GM12878 (cell line): ENCODE data around the gene PDLIM5. TPM values are rescaled to one million over a fixed set of nuclear protein-coding genes. Genes with fewer than 3 reads are reported as not detected.

Experiments used
- ATAC-seq: fragments of 200-7000 bp; cut with Tn5 transposase; 3 replicates; pipeline ENCODE4 v1.9.1; 2020; ENCODE audit warnings: mild to moderate bottlenecking, moderate library complexity
- BruUV-seq: library from RNA; stranded (reverse); fragments of 400-500 nt; replicated peaks from 2 replicates; lab custom pipeline; 2021; lab: Mats Ljungman, UMichigan
- CTCF ChIA-PET: fragments of 300-600 bp; sonication (Branson Sonifier 250); formaldehyde crosslinking; extraction: SDS; loops from one replicate; lab custom pipeline; 2021; ENCODE audit warnings: inconsistent platforms; lab: Yijun Ruan, JAX
- POLR2A ChIA-PET: fragments of 350-600 bp; formaldehyde crosslinking; extraction: SDS; loops from one replicate; lab custom pipeline; 2021; ENCODE audit warnings: inconsistent platforms; lab: Charles Lee
- RAD21 ChIA-PET: fragments of 300-600 bp; sonication (Branson Sonifier 250); formaldehyde crosslinking; loops from one replicate; lab custom pipeline; 2023; ENCODE audit warnings: antibody characterized with exemption; ENCODE audit not compliant: unreplicated experiment; lab: Charles Lee
- SMC1A ChIA-PET: fragments of 300-600 bp; sonication (Branson Sonifier 250); formaldehyde crosslinking; loops from one replicate; lab custom pipeline; 2023; ENCODE audit not compliant: unreplicated experiment, uncharacterized antibody; lab: Charles Lee
- DNase-seq: peaks from one replicate; pipeline ENCODE4 v3.0.0-alpha.2; 2011; ENCODE audit warnings: low read depth, low spot score
- FAIRE-seq: peaks from 3 replicates; lab custom pipeline; 2011; peaks lifted over from hg19 to GRCh38; lab: Jason Lieb, UNC
- H2AFZ ChIP-seq: 2 replicates; pipeline ENCODE4 v1.6.0; 2011; ENCODE audit warnings: low read depth, low read length, control low read depth; ENCODE audit not compliant: control insufficient read depth
- H3K27ac ChIP-seq: 2 replicates; pipeline ENCODE4 v1.5.1; 2011; ENCODE audit warnings: control low read depth; ENCODE audit not compliant: control insufficient read depth, insufficient read depth
- H3K27me3 ChIP-seq, 2 experiments: replicated peaks in 1 of 2; 2 replicates each; pipeline versions ENCODE4 v1.6.0 to v1.6.1; 2011; ENCODE audit warnings: low read length in 1 of 2; ENCODE audit not compliant: control insufficient read depth in 2 of 2, insufficient read depth in 2 of 2
- H3K36me3 ChIP-seq, 2 experiments: 2 replicates each; pipeline ENCODE4 v1.5.1; 2011; ENCODE audit warnings: low read length in 1 of 2; ENCODE audit not compliant: control insufficient read depth in 2 of 2, insufficient read depth in 2 of 2
- H3K4me1 ChIP-seq: 2 replicates; pipeline ENCODE4 v1.6.1; 2011; ENCODE audit warnings: mild to moderate bottlenecking, low read length, moderate library complexity, mixed read lengths; ENCODE audit not compliant: control insufficient read depth, insufficient read depth
- H3K4me2 ChIP-seq: 2 replicates; pipeline ENCODE4 v1.6.0; 2011; ENCODE audit warnings: control low read depth; ENCODE audit not compliant: control insufficient read depth, insufficient read depth
- H3K4me3 ChIP-seq: fragments of 200-600 bp; sonication (generic); 2 replicates; pipeline ENCODE4 v1.5.1; 2016
- H3K79me2 ChIP-seq: 2 replicates; pipeline ENCODE4 v1.6.0; 2011; ENCODE audit warnings: low read length; ENCODE audit not compliant: control insufficient read depth, insufficient read depth
- H3K9ac ChIP-seq: 2 replicates; pipeline ENCODE4 v1.8.0; 2011; ENCODE audit warnings: low read length, control low read depth, mixed read lengths; ENCODE audit not compliant: control insufficient read depth, insufficient read depth
- H3K9me3 ChIP-seq: replicated peaks from 3 replicates; pipeline ENCODE4 v1.5.1; 2011; ENCODE audit warnings: mild to moderate bottlenecking, low read length; ENCODE audit not compliant: control insufficient read depth, insufficient read depth
- H4K20me1 ChIP-seq: 2 replicates; pipeline ENCODE4 v1.6.0; 2011; ENCODE audit not compliant: control insufficient read depth, insufficient read depth
- ATF7 ChIP-seq: fragments of 450-650 bp; IDR thresholded peaks from 2 replicates; pipeline ENCODE4 v1.6.1; 2016; ENCODE audit warnings: low read depth, mild to moderate bottlenecking
- BCLAF1 ChIP-seq: fragments of 450-650 bp; IDR thresholded peaks from 2 replicates; pipeline ENCODE4 v1.6.1; 2017; ENCODE audit warnings: antibody characterized with exemption, mild to moderate bottlenecking, moderate library complexity
- CBX3 ChIP-seq: fragments of 200-600 bp; sonication (generic); IDR thresholded peaks from 2 replicates; pipeline ENCODE4 v1.6.1; 2016; ENCODE audit warnings: low read depth, borderline replicate concordance
- CHD4 ChIP-seq: fragments of 200-600 bp; sonication (generic); IDR thresholded peaks from 2 replicates; pipeline ENCODE4 v1.6.1; 2016; ENCODE audit warnings: mild to moderate bottlenecking
- EZH2 ChIP-seq: IDR thresholded peaks from 2 replicates; pipeline ENCODE4 v1.6.1; 2012; ENCODE audit warnings: low read depth, mild to moderate bottlenecking, control low read depth, inconsistent platforms, low read length, borderline replicate concordance; ENCODE audit not compliant: control insufficient read depth
- FOXK2 ChIP-seq: fragments of 450-650 bp; IDR thresholded peaks from 2 replicates; pipeline ENCODE4 v1.6.1; 2017; ENCODE audit warnings: mild to moderate bottlenecking, moderate library complexity
- HSF1 ChIP-seq: fragments of 150-350 bp; IDR thresholded peaks from 2 replicates; pipeline ENCODE4 v1.6.1; 2014; ENCODE audit warnings: mild to moderate bottlenecking, low read depth, low read length
- IRF5 ChIP-seq: fragments of 450-650 bp; IDR thresholded peaks from 2 replicates; pipeline ENCODE4 v1.6.1; 2017; ENCODE audit warnings: borderline replicate concordance
- MTA3 ChIP-seq: IDR thresholded peaks from 2 replicates; pipeline ENCODE4 v1.6.1; 2012; ENCODE audit warnings: low read length, inconsistent platforms, borderline replicate concordance
- PAX5 ChIP-seq: IDR thresholded peaks from 2 replicates; pipeline ENCODE4 v1.6.1; 2011; ENCODE audit warnings: low read depth, low read length, borderline replicate concordance
- RCOR1 ChIP-seq: conservative IDR thresholded peaks from 2 replicates; pipeline ENCODE4 v1.6.1; 2012; ENCODE audit warnings: low read depth, low read length, improper control_type of control experiment
- SUZ12 ChIP-seq: fragments of 200-600 bp; sonication (generic); IDR thresholded peaks from one replicate; pipeline ENCODE4 v1.6.1; 2018; ENCODE audit warnings: antibody characterized with exemption, mild to moderate bottlenecking; ENCODE audit not compliant: unreplicated experiment
- ZBED1 ChIP-seq: IDR thresholded peaks from 2 replicates; pipeline ENCODE4 v1.6.1; 2016; ENCODE audit warnings: borderline replicate concordance
- in situ Hi-C: fragments of 300-500 bp; cut with MboI; formaldehyde crosslinking; loops from 9 replicates; pipeline ENCODE4 v1.14.3; 2018; ENCODE audit warnings: mixed read lengths
- intact Hi-C: fragments of 100-400 bp; cut with micrococcal nuclease; formaldehyde crosslinking; loops from one replicate; pipeline ENCODE4 v1.14.2; 2022; ENCODE audit not compliant: unreplicated experiment
- polyA plus RNA-seq, 11 experiments: library from polyadenylated mRNA; depleted of rRNA in 4 of 11; unstranded in 6 of 11; stranded (reverse) in 5 of 11; fragments of >200 nt; fragmentation: Nextera tagmentation in 4 of 11; fragmentation: Illumina TruSeq in 1 of 11; extraction: Ambion mirVana in 4 of 11; extraction: Trizol in 1 of 11; gene quantifications; 1 replicate in 1 of 11; 2 replicates in 10 of 11; pipeline versions ENCODE4 v1.2.1 to v1.2.3, GENCODE V29; 2011 to 2016; ENCODE audit warnings: inconsistent platforms in 2 of 11, missing spikeins in 2 of 11, low read depth in 1 of 11
- total RNA-seq, 4 experiments: library from RNA; depleted of rRNA in 3 of 4; stranded (reverse); fragments of >200 nt in 3 of 4; fragmentation: Illumina TruSeq in 1 of 4; extraction: Trizol in 1 of 4; gene quantifications; 2 replicates each; pipeline versions ENCODE4 v1.2.1 to v1.2.3, GENCODE V29; 2013 to 2021

PDLIM5 gene
- total and polyA plus RNA-seq, 10 of the 15 experiments (the other 5 are each of a cell fraction or from before 2014, with no cell fraction given), result 10.0 to 52.9 (median 20.7) TPM

- TF ChIP-seq HSF1 (no peak), IRF5 (no peak), ZBED1 (no peak), FOXK2 (no peak), MTA3 (no peak), BCLAF1 (no peak)
These were observed 243.6 kb downstream of the PDLIM5 start (continued) for GRCh38 chr4:94695384-94695783.

- no TSS peak for BruUV-seq
- Histone ChIP-seq H3K9ac (no peak overlapping the region), H3K27me3 (no peaks in the 10 kb centered on the region), H3K4me1 (no peaks in the 10 kb centered on the region), H2AFZ (no peak overlapping the region), H3K4me3 (no peak overlapping the region), H4K20me1 (no peaks in the 10 kb centered on the region), H3K36me3 (no peaks in the 10 kb centered on the region), H3K9me3 (no peaks in the 10 kb centered on the region), H3K27ac (no peak overlapping the region), H3K4me2 (no peak overlapping the region), H3K79me2 (no peaks in the 10 kb centered on the region)
- intact Hi-C loops (no loop called here), in situ Hi-C loops (no loop called here)
- no peak for FAIRE-seq
- SMC1A ChIA-PET, result no interaction called here
- POLR2A ChIA-PET, result no interaction called here
- DNase-seq, result no peak
- TF ChIP-seq BCLAF1, result no peak
- no peak for TF ChIP-seq SUZ12
- no peak for TF ChIP-seq PAX5
- no peak for TF ChIP-seq CHD4
- TF ChIP-seq RCOR1, result no peak
- TF ChIP-seq CBX3, result no peak
- no peak for TF ChIP-seq ATF7
- no peak for TF ChIP-seq EZH2
- no peak for ATAC-seq
- CTCF ChIA-PET, result no interaction called here
- RAD21 ChIA-PET, result no interaction called here
These were observed 246.4 kb downstream of the PDLIM5 start for GRCh38 chr4:94698187-94698586.
